HEK293 (cell line): ENCODE results near the gene ABI3BP.

ENCODE experiments used
- CTCF ChIA-PET: fragments of 350-600 bp; formaldehyde crosslinking; extraction: SDS; loops from one replicate; lab custom pipeline; 2021; ENCODE audit warnings: antibody characterized with exemption; lab: Yijun Ruan, JAX
- POLR2A ChIA-PET: fragments of 300-600 bp; formaldehyde crosslinking; extraction: SDS; loops from one replicate; lab custom pipeline; 2020; ENCODE audit warnings: antibody characterized with exemption, inconsistent platforms; lab: Yijun Ruan, JAX
- H3K27ac ChIP-seq: fragments of 200-500 bp; sonication (Bioruptor generic); 2 replicates; pipeline ENCODE4 v1.5.1; 2014; ENCODE audit warnings: low read depth, low read length, control low read depth, inconsistent platforms; ENCODE audit errors: extremely low read depth
- H3K36me3 ChIP-seq, 2 experiments: fragments of 200-500 bp in 1 of 2; sonication (Bioruptor generic) in 1 of 2; 1 replicate in 1 of 2; 2 replicates in 1 of 2; pipeline ENCODE4 v1.5.1; 2014 to 2017; ENCODE audit warnings: inconsistent platforms in 2 of 2, low read length in 2 of 2; ENCODE audit not compliant: control insufficient read depth in 2 of 2, insufficient read depth in 1 of 2
- H3K4me1 ChIP-seq: fragments of 200-500 bp; sonication (Bioruptor generic); 2 replicates; pipeline ENCODE4 v1.5.1; 2014; ENCODE audit warnings: mild to moderate bottlenecking, low read length, inconsistent platforms; ENCODE audit not compliant: control insufficient read depth, insufficient read depth
- H3K4me3 ChIP-seq: 2 replicates; pipeline ENCODE4 v1.5.1; 2011; ENCODE audit warnings: low read depth, mild to moderate bottlenecking, control low read depth, low read length, moderate library complexity
- H3K9me3 ChIP-seq: fragments of 200-500 bp; sonication (Bioruptor generic); 2 replicates; pipeline ENCODE4 v1.5.1; 2014; ENCODE audit warnings: low read depth, low read length, inconsistent platforms; ENCODE audit not compliant: control insufficient read depth, insufficient read depth
- GLIS1 ChIP-seq: fragments of 450-650 bp; formaldehyde crosslinking; IDR thresholded peaks from 2 replicates; pipeline ENCODE4 v1.5.1; 2016; ENCODE audit warnings: missing biosample characterization, missing genetic modification characterization
- GLIS2 ChIP-seq: fragments of 450-650 bp; formaldehyde crosslinking; IDR thresholded peaks from 2 replicates; pipeline ENCODE4 v1.5.1; 2016; ENCODE audit warnings: missing biosample characterization, missing genetic modification characterization
- IKZF3 ChIP-seq: fragments of 450-650 bp; IDR thresholded peaks from 2 replicates; pipeline ENCODE4 v1.5.0; 2018; ENCODE audit warnings: missing biosample characterization, mild to moderate bottlenecking, missing genetic modification characterization, moderate library complexity
- KLF10 ChIP-seq: fragments of 450-650 bp; IDR thresholded peaks from 2 replicates; pipeline ENCODE4 v1.5.1; 2018; ENCODE audit warnings: missing biosample characterization, mild to moderate bottlenecking, missing genetic modification characterization
- OSR2 ChIP-seq: fragments of 450-650 bp; formaldehyde crosslinking; IDR thresholded peaks from 2 replicates; pipeline ENCODE4 v1.5.1; 2016; ENCODE audit warnings: missing biosample characterization, missing genetic modification characterization
- OVOL3 ChIP-seq: fragments of 450-650 bp; formaldehyde crosslinking; IDR thresholded peaks from 2 replicates; pipeline ENCODE4 v1.5.1; 2016; ENCODE audit warnings: missing biosample characterization, missing genetic modification characterization
- PRDM1 ChIP-seq: fragments of 450-650 bp; formaldehyde crosslinking; IDR thresholded peaks from 2 replicates; pipeline ENCODE4; 2016; ENCODE audit warnings: missing biosample characterization, missing genetic modification characterization
- SETDB1 ChIP-seq: IDR thresholded peaks from one replicate; pipeline ENCODE4 v1.6.1; 2017; ENCODE audit warnings: mild to moderate bottlenecking, low read length, moderate library complexity, mixed read lengths; ENCODE audit not compliant: insufficient read length
- YY1 ChIP-seq: fragments of 450-650 bp; formaldehyde crosslinking; IDR thresholded peaks from 2 replicates; pipeline ENCODE4 v1.5.1; 2018; ENCODE audit warnings: missing biosample characterization, missing genetic modification characterization
- YY2 ChIP-seq: fragments of 450-650 bp; formaldehyde crosslinking; IDR thresholded peaks from 2 replicates; pipeline ENCODE4 v1.5.1; 2016; ENCODE audit warnings: missing biosample characterization, missing genetic modification characterization
- ZNF10 ChIP-seq: fragments of 450-650 bp; formaldehyde crosslinking; IDR thresholded peaks from 2 replicates; pipeline ENCODE4 v1.5.1; 2017; ENCODE audit warnings: missing biosample characterization, missing genetic modification characterization
- ZNF132 ChIP-seq: fragments of 450-650 bp; formaldehyde crosslinking; IDR thresholded peaks from 2 replicates; pipeline ENCODE4 v1.5.1; 2017; ENCODE audit warnings: missing biosample characterization, missing genetic modification characterization, borderline replicate concordance
- ZNF146 ChIP-seq: fragments of 450-650 bp; formaldehyde crosslinking; IDR thresholded peaks from 2 replicates; pipeline ENCODE4 v1.5.1; 2016; ENCODE audit warnings: missing biosample characterization, missing genetic modification characterization
- ZNF169 ChIP-seq: fragments of 450-650 bp; formaldehyde crosslinking; IDR thresholded peaks from 2 replicates; pipeline ENCODE4 v1.5.1; 2016; ENCODE audit warnings: missing biosample characterization, missing genetic modification characterization
- ZNF184 ChIP-seq: fragments of 450-650 bp; IDR thresholded peaks from 2 replicates; pipeline ENCODE4 v1.5.1; 2018; ENCODE audit warnings: missing biosample characterization, mild to moderate bottlenecking, missing genetic modification characterization
- ZNF223 ChIP-seq: fragments of 450-650 bp; formaldehyde crosslinking; IDR thresholded peaks from 2 replicates; pipeline ENCODE4 v1.5.1; 2016; ENCODE audit warnings: missing biosample characterization, missing genetic modification characterization
- ZNF335 ChIP-seq: fragments of 450-650 bp; formaldehyde crosslinking; conservative IDR thresholded peaks from 2 replicates; pipeline ENCODE4 v1.5.1; 2016; ENCODE audit warnings: missing biosample characterization, missing genetic modification characterization
- ZNF341 ChIP-seq: fragments of 450-650 bp; formaldehyde crosslinking; IDR thresholded peaks from 2 replicates; pipeline ENCODE4; 2016; ENCODE audit warnings: low read depth, missing biosample characterization, missing genetic modification characterization
- ZNF37A ChIP-seq: fragments of 450-650 bp; IDR thresholded peaks from 2 replicates; pipeline ENCODE4 v1.5.1; 2018; ENCODE audit warnings: missing biosample characterization, missing genetic modification characterization
- ZNF514 ChIP-seq: fragments of 450-650 bp; formaldehyde crosslinking; IDR thresholded peaks from 2 replicates; pipeline ENCODE4 v1.5.1; 2016; ENCODE audit warnings: missing biosample characterization, missing genetic modification characterization
- ZNF521 ChIP-seq: fragments of 450-650 bp; formaldehyde crosslinking; IDR thresholded peaks from 2 replicates; pipeline ENCODE4 v1.5.1; 2017; ENCODE audit warnings: missing biosample characterization, mild to moderate bottlenecking, missing genetic modification characterization
- ZNF629 ChIP-seq: fragments of 450-650 bp; formaldehyde crosslinking; IDR thresholded peaks from 2 replicates; pipeline ENCODE4 v1.5.1; 2017; ENCODE audit warnings: missing biosample characterization, missing genetic modification characterization
- ZNF76 ChIP-seq: fragments of 450-650 bp; formaldehyde crosslinking; IDR thresholded peaks from 2 replicates; pipeline ENCODE4; 2016; ENCODE audit warnings: low read depth, missing biosample characterization, missing genetic modification characterization, borderline replicate concordance
- ZSCAN16 ChIP-seq: fragments of 450-650 bp; formaldehyde crosslinking; IDR thresholded peaks from 2 replicates; pipeline ENCODE4 v1.5.1; 2016; ENCODE audit warnings: missing biosample characterization, missing genetic modification characterization
- ZSCAN30 ChIP-seq: fragments of 450-650 bp; IDR thresholded peaks from 2 replicates; pipeline ENCODE4 v1.5.1; 2018; ENCODE audit warnings: missing biosample characterization, mild to moderate bottlenecking, missing genetic modification characterization, moderate library complexity
- TF ChIP-seq, protein P1 (sequence below): fragments of 450-650 bp; formaldehyde crosslinking; optimal IDR thresholded peaks from 2 replicates; pipeline ENCODE3; 2016; ENCODE audit warnings: missing biosample characterization, mild to moderate bottlenecking, missing genetic modification characterization
- TF ChIP-seq, protein P2 (sequence below): fragments of 450-650 bp; formaldehyde crosslinking; IDR thresholded peaks from 2 replicates; pipeline ENCODE4 v1.5.1; 2016; ENCODE audit warnings: missing biosample characterization, missing genetic modification characterization

Gene ABI3BP

GRCh38 chr3:100710261-100710968 lies 282.8 kb downstream of the ABI3BP start:
- peak; percentile 87; the same call in 1 of the 2 replicates for TF ChIP-seq PRDM1 (tag by site-specific recombination)
- no peak for TF ChIP-seq ZNF76
- 0 out of 2 replicates have a peak, but pooled peaks have one; percentile 27 for TF ChIP-seq ZNF335
- TF ChIP-seq ZSCAN16 (tag by site-specific recombination), result no peak
- TF ChIP-seq ZNF341 (tag by site-specific recombination), result peak; percentile 79
- ChIA-PET POLR2A (interaction anchor here (0.7 to 0.8 kb wide), 2 partner anchors 7 to 485 kb away, joined by 3 to 4 read pairs; no protein-coding TSS in a partner anchor), CTCF (interaction anchor here (0.6 to 1.1 kb wide), 6 partner anchors 13 to 489 kb away, joined by 3 to 10 read pairs (median 4); no protein-coding TSS in a partner anchor)
- peak overlapping the region; percentile 72 for H3K27ac ChIP-seq
- H3K36me3 ChIP-seq, result peaks cover 11 to 31% of the 10 kb centered on the region in 2 experiments; a peak in 2 of 3 replicates
- H3K4me1 ChIP-seq, result no peaks in the 10 kb centered on the region; the same call in 1 of the 2 replicates
- peak overlapping the region; percentile 88 for H3K4me3 ChIP-seq
- H3K9me3 ChIP-seq, result no peaks in the 10 kb centered on the region

- H3K36me3 ChIP-seq, result peaks cover 11 to 25% of the 10 kb centered on the region in 2 experiments; a peak in 2 of 3 replicates
- no peaks in the 10 kb centered on the region; the same call in 1 of the 2 replicates for H3K4me1 ChIP-seq
- ChIA-PET CTCF (interaction anchor here (0.9 to 1.1 kb wide), 2 partner anchors 14 to 247 kb away, joined by 4 to 10 read pairs; no protein-coding TSS in a partner anchor), POLR2A (interaction anchor here (0.8 to 1.3 kb wide), 2 partner anchors 8 to 217 kb away, joined by 4 to 5 read pairs; partner anchors contain the start of gene TMEM45A)
- TF ChIP-seq OSR2 (tag by site-specific recombination), result no peak
- TF ChIP-seq ZSCAN30 (tag by site-specific recombination), result no peak
- no peak for TF ChIP-seq ZNF146 (tag by site-specific recombination)
- H3K4me3 ChIP-seq, result peak overlapping the region; percentile 88
- H3K27ac ChIP-seq, result peak overlapping the region; percentile 97
- no peaks in the 10 kb centered on the region for H3K9me3 ChIP-seq
Observed at GRCh38 chr3:100709842-100710260, 283.4 kb downstream of the ABI3BP start.

DNA sequence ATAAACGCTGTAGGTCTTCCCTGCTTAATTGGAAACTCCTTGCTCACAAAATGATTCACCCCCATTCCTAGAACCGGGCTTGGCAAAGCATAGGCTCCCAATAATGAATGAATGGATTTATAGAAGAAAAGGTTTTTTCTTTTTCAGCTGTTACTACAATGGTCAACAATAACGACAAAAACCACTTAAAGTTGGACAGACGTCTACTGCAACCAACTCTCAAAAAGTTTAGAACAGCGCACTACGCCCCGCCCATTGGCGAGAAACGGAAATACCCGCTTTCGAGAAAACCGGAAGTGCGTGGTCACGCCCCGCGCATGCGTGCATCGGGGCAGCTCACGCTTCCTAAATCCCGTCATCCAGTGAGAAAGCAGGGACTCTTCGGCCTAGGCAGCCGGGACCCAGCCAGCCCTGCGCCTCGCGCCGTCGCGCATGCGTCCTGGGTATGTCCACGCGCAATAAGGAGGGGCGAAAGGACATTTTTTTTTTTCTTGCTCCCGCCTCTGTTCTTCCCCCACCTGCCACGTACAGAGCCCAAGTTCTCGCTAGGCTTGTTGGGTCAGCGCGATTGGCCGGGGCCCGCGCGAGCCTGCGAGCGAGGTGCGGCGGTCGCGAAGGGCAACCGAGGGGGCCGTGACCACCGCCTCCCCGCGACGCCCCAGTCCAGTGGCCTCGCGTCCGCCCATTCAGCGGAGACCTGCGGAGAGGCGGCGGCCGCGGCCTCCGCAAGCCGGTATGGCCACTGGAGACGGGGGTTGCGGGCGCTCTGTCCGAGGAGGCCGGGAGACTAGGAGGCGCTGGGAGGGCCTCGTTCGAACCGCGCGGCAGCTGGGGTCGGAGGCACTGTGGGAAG lies 284.0 kb downstream of the ABI3BP start, which contains the start of gene TFG:
TSS of gene TFG (plus strand) at position 506 of the 853 bp plus-strand sequence. CDS start 4,192 bp downstream, outside the sequence.
- peak within 1 kb of the TSS; percentile 88 for H3K4me3 ChIP-seq
- ChIA-PET CTCF (interaction anchor here (0.9 to 1.1 kb wide), 2 partner anchors 11 to 14 kb away, joined by 3 to 10 read pairs; no protein-coding TSS in a partner anchor), POLR2A (interaction anchor here (0.6 to 1.3 kb wide), 4 partner anchors 9 to 216 kb away, joined by 4 to 9 read pairs (median 4); partner anchors contain the start of gene TMEM45A)
- H3K9me3 ChIP-seq, result no peaks in the 10 kb centered on the region
- peaks cover 8 to 21% of the 10 kb centered on the region in 2 experiments; a peak in 2 of 3 replicates for H3K36me3 ChIP-seq
- H3K27ac ChIP-seq, result peak within 1 kb of the TSS; percentile 97
- H3K4me1 ChIP-seq, result no peaks in the 10 kb centered on the region; the same call in 1 of the 2 replicates
- no peak for TF ChIP-seq OVOL3
- TF ChIP-seq YY2 (tag by site-specific recombination), result no peak
- no peak for TF ChIP-seq KLF10 (tag by site-specific recombination)
- TF ChIP-seq GLIS1 (tag by site-specific recombination), result no peak
- TF ChIP-seq, protein P1, sequence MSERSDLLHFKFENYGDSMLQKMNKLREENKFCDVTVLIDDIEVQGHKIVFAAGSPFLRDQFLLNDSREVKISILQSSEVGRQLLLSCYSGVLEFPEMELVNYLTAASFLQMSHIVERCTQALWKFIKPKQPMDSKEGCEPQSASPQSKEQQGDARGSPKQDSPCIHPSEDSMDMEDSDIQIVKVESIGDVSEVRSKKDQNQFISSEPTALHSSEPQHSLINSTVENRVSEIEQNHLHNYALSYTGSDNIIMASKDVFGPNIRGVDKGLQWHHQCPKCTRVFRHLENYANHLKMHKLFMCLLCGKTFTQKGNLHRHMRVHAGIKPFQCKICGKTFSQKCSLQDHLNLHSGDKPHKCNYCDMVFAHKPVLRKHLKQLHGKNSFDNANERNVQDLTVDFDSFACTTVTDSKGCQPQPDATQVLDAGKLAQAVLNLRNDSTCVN (tag by site-specific recombination), result peak; percentile 74
- no peak for TF ChIP-seq ZNF10 (tag by site-specific recombination)
- no peak for TF ChIP-seq ZNF132 (tag by site-specific recombination)
- no peak for TF ChIP-seq ZNF184 (tag by site-specific recombination)
- peak; percentile 75 for TF ChIP-seq IKZF3 (tag by site-specific recombination)
- peak; percentile 90 for TF ChIP-seq ZNF76
- TF ChIP-seq GLIS2, result no peak
- TF ChIP-seq ZNF37A, result no peak
- TF ChIP-seq ZNF514 (tag by site-specific recombination), result no peak
- TF ChIP-seq, protein P2, sequence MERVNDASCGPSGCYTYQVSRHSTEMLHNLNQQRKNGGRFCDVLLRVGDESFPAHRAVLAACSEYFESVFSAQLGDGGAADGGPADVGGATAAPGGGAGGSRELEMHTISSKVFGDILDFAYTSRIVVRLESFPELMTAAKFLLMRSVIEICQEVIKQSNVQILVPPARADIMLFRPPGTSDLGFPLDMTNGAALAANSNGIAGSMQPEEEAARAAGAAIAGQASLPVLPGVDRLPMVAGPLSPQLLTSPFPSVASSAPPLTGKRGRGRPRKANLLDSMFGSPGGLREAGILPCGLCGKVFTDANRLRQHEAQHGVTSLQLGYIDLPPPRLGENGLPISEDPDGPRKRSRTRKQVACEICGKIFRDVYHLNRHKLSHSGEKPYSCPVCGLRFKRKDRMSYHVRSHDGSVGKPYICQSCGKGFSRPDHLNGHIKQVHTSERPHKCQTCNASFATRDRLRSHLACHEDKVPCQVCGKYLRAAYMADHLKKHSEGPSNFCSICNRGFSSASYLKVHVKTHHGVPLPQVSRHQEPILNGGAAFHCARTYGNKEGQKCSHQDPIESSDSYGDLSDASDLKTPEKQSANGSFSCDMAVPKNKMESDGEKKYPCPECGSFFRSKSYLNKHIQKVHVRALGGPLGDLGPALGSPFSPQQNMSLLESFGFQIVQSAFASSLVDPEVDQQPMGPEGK (tag by site-specific recombination), result peak; percentile 37; the same call in 1 of the 2 replicates
- no peak for TF ChIP-seq ZNF169 (tag by site-specific recombination)
- peak; percentile 72 for TF ChIP-seq ZNF629 (tag by site-specific recombination)
- peak; percentile 47 for TF ChIP-seq SETDB1
- TF ChIP-seq ZNF223 (tag by site-specific recombination), result no peak
- TF ChIP-seq ZNF521 (tag by site-specific recombination), result no peak
- no peak for TF ChIP-seq ZNF146 (tag by site-specific recombination)
- TF ChIP-seq YY1 (tag by site-specific recombination), result peak; percentile 24; the same call in 1 of the 2 replicates
